Panc1 (cell line): ENCODE measurements around the gene SORL1-AS1.
A peak's percentile ranks its signal among the peaks of the same experiment; 100 is the strongest.

Experiments used
- ATAC-seq: fragments of 200-7000 bp; cut with Tn5 transposase; 2 replicates; pipeline ENCODE4 v1.9.1; 2020; ENCODE audit warnings: mild to moderate bottlenecking, moderate library complexity
- BruUV-seq: library from RNA; stranded (reverse); fragments of 400-500 nt; replicated peaks from 2 replicates; lab custom pipeline; 2021; lab: Mats Ljungman, UMichigan
- CTCF ChIA-PET: fragments of 300-600 bp; sonication (Branson Sonifier 250); formaldehyde crosslinking; loops from one replicate; lab custom pipeline; 2022; ENCODE audit warnings: antibody characterized with exemption; lab: Charles Lee
- POLR2A ChIA-PET: fragments of 300-600 bp; sonication (Branson Sonifier 250); formaldehyde crosslinking; loops from one replicate; lab custom pipeline; 2022; ENCODE audit warnings: antibody characterized with exemption; lab: Charles Lee
- DNase-seq: peaks from one replicate; pipeline ENCODE4 v3.0.0-alpha.2; 2010; ENCODE audit warnings: low read depth, low spot score
- H3K27ac ChIP-seq: 2 replicates; pipeline ENCODE4 v1.5.1; 2011; ENCODE audit warnings: mild to moderate bottlenecking, low read length, inconsistent platforms
- H3K27me3 ChIP-seq: fragments of 200-500 bp; sonication (Bioruptor generic); 2 replicates; pipeline ENCODE4 v1.6.0; 2014; ENCODE audit warnings: low read length, inconsistent platforms; ENCODE audit not compliant: control insufficient read depth, insufficient read depth
- H3K36me3 ChIP-seq: fragments of 200-500 bp; sonication (Bioruptor generic); 2 replicates; pipeline ENCODE4 v1.5.1; 2014; ENCODE audit warnings: inconsistent platforms, mild to moderate bottlenecking, low read length, moderate library complexity; ENCODE audit not compliant: control insufficient read depth, insufficient read depth
- H3K4me1 ChIP-seq: 2 replicates; pipeline ENCODE4 v1.5.1; 2011; ENCODE audit warnings: inconsistent platforms, mild to moderate bottlenecking, low read length, moderate library complexity; ENCODE audit not compliant: control insufficient read depth, insufficient read depth
- H3K4me3 ChIP-seq, 2 experiments: 2 replicates each; pipeline ENCODE4 v1.5.1; 2011 to 2012; ENCODE audit warnings: low read depth in 2 of 2, low read length in 2 of 2, mild to moderate bottlenecking in 2 of 2, inconsistent platforms in 1 of 2, moderate library complexity in 1 of 2
- H3K9me3 ChIP-seq: fragments of 200-500 bp; sonication (Bioruptor generic); 2 replicates; pipeline ENCODE4 v1.5.1; 2014; ENCODE audit warnings: low read depth, mild to moderate bottlenecking, inconsistent platforms, low read length, moderate library complexity; ENCODE audit not compliant: control insufficient read depth, insufficient read depth
- CTCF ChIP-seq: fragments of 450-650 bp; IDR thresholded peaks from 2 replicates; pipeline ENCODE4 v1.5.1; 2017; ENCODE audit warnings: mild to moderate bottlenecking
- POLR2AphosphoS5 ChIP-seq: IDR thresholded peaks from 2 replicates; pipeline ENCODE4 v1.6.1; 2012; ENCODE audit warnings: mild to moderate bottlenecking, low read depth, low read length, moderate library complexity
- SIN3A ChIP-seq: IDR thresholded peaks from 2 replicates; pipeline ENCODE4 v1.6.1; 2012; ENCODE audit warnings: low read depth, mild to moderate bottlenecking, low read length, moderate library complexity, borderline replicate concordance; ENCODE audit not compliant: insufficient read depth
- TCF7L2 ChIP-seq: IDR thresholded peaks from 2 replicates; pipeline ENCODE4 v1.6.1; 2011; ENCODE audit warnings: mild to moderate bottlenecking, low read depth, low read length, inconsistent platforms
- in situ Hi-C: cut with HindIII; loops from 2 replicates; pipeline ENCODE4 v1.10.0; 2016; ENCODE audit warnings: low sequenced_read_pairs, low pct_unique_long_range_greater_than_20kb
- intact Hi-C: fragments of 100-400 bp; cut with micrococcal nuclease; formaldehyde crosslinking; loops from one replicate; pipeline ENCODE4 v1.10.0; 2022; ENCODE audit not compliant: unreplicated experiment
- TF ChIP-seq, protein P1 (sequence below), 2 experiments: IDR thresholded peaks; 2 replicates each; pipeline ENCODE4 v1.6.1; 2011 to 2012; ENCODE audit warnings: low read depth in 2 of 2, control low read depth in 1 of 2, low read length in 1 of 2, mild to moderate bottlenecking in 1 of 2, moderate library complexity in 1 of 2; ENCODE audit not compliant: insufficient read depth in 1 of 2

The SORL1-AS1 gene

DNA sequence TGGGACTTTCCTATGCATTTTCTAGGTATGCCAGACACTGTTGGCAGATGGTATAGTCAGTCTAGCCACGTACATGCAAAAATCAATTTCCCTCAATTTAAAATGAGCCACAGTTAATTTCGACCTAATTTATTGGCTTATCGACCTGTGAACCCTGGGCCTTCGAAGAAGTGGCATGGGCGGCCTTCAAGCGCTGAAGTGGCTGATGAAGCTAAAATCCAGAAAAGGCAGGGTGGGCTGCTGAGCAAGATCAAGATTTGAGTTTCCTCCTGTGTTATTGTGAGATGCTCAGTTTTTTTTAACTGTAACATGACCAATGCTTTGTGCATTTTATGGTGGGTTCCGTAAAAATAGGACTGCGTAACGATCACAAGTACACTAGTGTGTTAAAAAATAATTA, 5.8 kb upstream of the SORL1-AS1 start:
- Histone ChIP-seq H3K9me3 (no peaks in the 10 kb centered on the region), H3K4me1 (peaks cover 50% of the 10 kb centered on the region), H3K36me3 (no peaks in the 10 kb centered on the region), H3K27me3 (no peaks in the 10 kb centered on the region), H3K4me3 (no peak overlapping the region), H3K27ac (no peak overlapping the region; the same call in 1 of the 2 replicates)
- in situ Hi-C loops: no loop called here
- ChIA-PET POLR2A (no interaction called here), CTCF (no interaction called here)
- TF ChIP-seq TCF7L2: no peak
- TF ChIP-seq POLR2AphosphoS5: no peak
- TF ChIP-seq SIN3A: no peak
- no peak for TF ChIP-seq CTCF
- TF ChIP-seq, protein P1, sequence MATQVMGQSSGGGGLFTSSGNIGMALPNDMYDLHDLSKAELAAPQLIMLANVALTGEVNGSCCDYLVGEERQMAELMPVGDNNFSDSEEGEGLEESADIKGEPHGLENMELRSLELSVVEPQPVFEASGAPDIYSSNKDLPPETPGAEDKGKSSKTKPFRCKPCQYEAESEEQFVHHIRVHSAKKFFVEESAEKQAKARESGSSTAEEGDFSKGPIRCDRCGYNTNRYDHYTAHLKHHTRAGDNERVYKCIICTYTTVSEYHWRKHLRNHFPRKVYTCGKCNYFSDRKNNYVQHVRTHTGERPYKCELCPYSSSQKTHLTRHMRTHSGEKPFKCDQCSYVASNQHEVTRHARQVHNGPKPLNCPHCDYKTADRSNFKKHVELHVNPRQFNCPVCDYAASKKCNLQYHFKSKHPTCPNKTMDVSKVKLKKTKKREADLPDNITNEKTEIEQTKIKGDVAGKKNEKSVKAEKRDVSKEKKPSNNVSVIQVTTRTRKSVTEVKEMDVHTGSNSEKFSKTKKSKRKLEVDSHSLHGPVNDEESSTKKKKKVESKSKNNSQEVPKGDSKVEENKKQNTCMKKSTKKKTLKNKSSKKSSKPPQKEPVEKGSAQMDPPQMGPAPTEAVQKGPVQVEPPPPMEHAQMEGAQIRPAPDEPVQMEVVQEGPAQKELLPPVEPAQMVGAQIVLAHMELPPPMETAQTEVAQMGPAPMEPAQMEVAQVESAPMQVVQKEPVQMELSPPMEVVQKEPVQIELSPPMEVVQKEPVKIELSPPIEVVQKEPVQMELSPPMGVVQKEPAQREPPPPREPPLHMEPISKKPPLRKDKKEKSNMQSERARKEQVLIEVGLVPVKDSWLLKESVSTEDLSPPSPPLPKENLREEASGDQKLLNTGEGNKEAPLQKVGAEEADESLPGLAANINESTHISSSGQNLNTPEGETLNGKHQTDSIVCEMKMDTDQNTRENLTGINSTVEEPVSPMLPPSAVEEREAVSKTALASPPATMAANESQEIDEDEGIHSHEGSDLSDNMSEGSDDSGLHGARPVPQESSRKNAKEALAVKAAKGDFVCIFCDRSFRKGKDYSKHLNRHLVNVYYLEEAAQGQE (IDR thresholded peaks at IDR 0.05; ENCODE audit: insufficient read depth in 1 of 2, low read depth in 2 of 2, low read length in 1 of 2): no peak
- no peak for ATAC-seq
- no TSS peak for BruUV-seq
- no peak for DNase-seq
- intact Hi-C loops: no loop called here

DNA sequence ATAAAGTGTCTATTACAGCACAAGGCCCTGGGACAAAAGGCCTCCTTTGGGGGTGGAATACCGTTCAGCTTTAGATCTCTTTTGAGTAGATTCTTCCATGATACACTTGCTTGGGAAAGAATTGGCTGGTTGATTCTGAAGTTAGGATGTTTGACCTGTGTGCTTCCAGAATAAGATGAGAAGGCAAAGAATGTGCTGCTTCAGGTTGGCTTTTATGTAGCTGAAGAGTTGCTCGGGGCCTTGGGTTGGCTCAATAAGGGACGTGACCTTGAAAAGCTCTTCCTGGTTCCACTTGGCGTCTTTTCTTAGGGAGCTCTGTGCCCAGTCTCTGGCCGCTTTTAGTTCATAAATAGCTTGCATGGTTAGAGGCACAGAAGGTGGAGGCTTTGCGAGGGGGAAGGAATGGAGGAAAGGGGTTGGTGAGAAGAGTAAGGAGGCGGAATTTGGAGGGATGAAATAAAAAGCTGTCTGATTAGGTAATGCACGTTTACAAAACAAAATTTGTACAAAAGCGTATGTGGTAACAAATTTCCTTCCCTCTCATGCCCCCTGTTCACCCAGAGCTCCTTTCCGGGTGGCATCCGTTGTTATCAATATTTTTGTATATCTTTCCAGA, 4.2 kb upstream of the SORL1-AS1 start:
- ChIA-PET POLR2A (interaction anchor here (0.5 kb wide), 1 partner anchor 95 kb away, joined by 4 read pairs; no protein-coding TSS in a partner anchor), CTCF (no interaction called here)
- H3K4me1 ChIP-seq: peaks cover 41% of the 10 kb centered on the region
- H3K27ac ChIP-seq: peak overlapping the region; percentile 41; the same call in 1 of the 2 replicates
- no TSS peak for BruUV-seq
- H3K27me3 ChIP-seq: no peaks in the 10 kb centered on the region
- H3K36me3 ChIP-seq: no peaks in the 10 kb centered on the region
- H3K9me3 ChIP-seq: no peaks in the 10 kb centered on the region
- H3K4me3 ChIP-seq: no peak overlapping the region
- ATAC-seq (no peak), DNase-seq (no peak)
- intact Hi-C loops: no loop called here
- TF ChIP-seq SIN3A (no peak), POLR2AphosphoS5 (no peak), CTCF (no peak), TCF7L2 (no peak)
- TF ChIP-seq, protein P1 (IDR thresholded peaks at IDR 0.05; ENCODE audit: insufficient read depth in 1 of 2, low read depth in 2 of 2, low read length in 1 of 2): no peak
- in situ Hi-C loops: no loop called here
